CD4-positive, alpha-beta memory T cell (primary cell): ENCODE data around the gene RNU6-9. TPM values are rescaled to one million over a fixed set of nuclear protein-coding genes. Genes with fewer than 3 reads are reported as not detected.
A peak's percentile ranks its signal among the peaks of the same experiment; 100 is the strongest.

Source experiments
- CTCF ChIA-PET: fragments of 350-600 bp; sonication (Branson Sonifier 250); formaldehyde crosslinking; loops from one replicate; lab custom pipeline; 2021; ENCODE audit warnings: inconsistent platforms; ENCODE audit not compliant: partially characterized antibody; lab: Charles Lee
- POLR2A ChIA-PET: fragments of 350-600 bp; sonication (Branson Sonifier 250); formaldehyde crosslinking; loops from one replicate; lab custom pipeline; 2021; ENCODE audit not compliant: partially characterized antibody; lab: Charles Lee
- DNase-seq, 5 donors: peaks; one replicate each; pipeline versions ENCODE4 v3.0.0 to v3.0.0-alpha.2; 2020 to 2022; ENCODE audit warnings: mixed read lengths in 1 of 5
- H3K27ac ChIP-seq: one replicate; pipeline ENCODE4 v1.7.0; 2013; ENCODE audit warnings: low read depth, low read length
- H3K27me3 ChIP-seq: 2 replicates; pipeline ENCODE4 v1.7.0; 2013; ENCODE audit warnings: mild to moderate bottlenecking, low read length, moderate library complexity; ENCODE audit not compliant: insufficient read depth
- H3K36me3 ChIP-seq: 2 replicates; pipeline ENCODE4 v1.7.0; 2013; ENCODE audit warnings: mild to moderate bottlenecking, low read length, moderate library complexity; ENCODE audit not compliant: insufficient read depth
- H3K4me1 ChIP-seq: 2 replicates; pipeline ENCODE4 v1.7.0; 2013; ENCODE audit warnings: mild to moderate bottlenecking, low read length, moderate library complexity; ENCODE audit not compliant: insufficient read depth
- H3K4me3 ChIP-seq, 2 donors: one replicate each; pipeline ENCODE4 v1.7.0; 2013; ENCODE audit warnings: low read length in 2 of 2, mild to moderate bottlenecking in 1 of 2
- H3K9me3 ChIP-seq, 2 donors: one replicate each; pipeline ENCODE4 v1.7.0; 2013; ENCODE audit warnings: low read length in 2 of 2, control low read depth in 1 of 2; ENCODE audit not compliant: control insufficient read depth in 1 of 2
- H3K27ac Mint-ChIP-seq, 7 donors: one replicate each; pipeline ENCODE4 v1.8.0; 2020 to 2021; ENCODE audit warnings: mixed read lengths in 7 of 7, mild to moderate bottlenecking in 6 of 7, inconsistent platforms in 3 of 7, moderate library complexity in 3 of 7
- H3K27me3 Mint-ChIP-seq, 2 donors: one replicate each; pipeline ENCODE4 v1.8.0; 2020 to 2021; ENCODE audit warnings: mixed read lengths in 2 of 2
- H3K36me3 Mint-ChIP-seq, 2 donors: one replicate each; pipeline ENCODE4 v1.8.0; 2020 to 2021; ENCODE audit warnings: mixed read lengths in 2 of 2, inconsistent platforms in 1 of 2, mild to moderate bottlenecking in 1 of 2
- H3K4me1 Mint-ChIP-seq, 4 donors: one replicate each; pipeline ENCODE4 v1.8.0; 2020 to 2021; ENCODE audit warnings: mixed read lengths in 4 of 4, mild to moderate bottlenecking in 1 of 4
- H3K4me3 Mint-ChIP-seq, 8 donors: one replicate each; pipeline ENCODE4 v1.8.0; 2020 to 2021; ENCODE audit warnings: mixed read lengths in 8 of 8, mild to moderate bottlenecking in 7 of 8, moderate library complexity in 6 of 8, inconsistent platforms in 3 of 8
- H3K9me3 Mint-ChIP-seq, 8 donors: one replicate each; pipeline ENCODE4 v1.8.0; 2020 to 2021; ENCODE audit warnings: mixed read lengths in 8 of 8, mild to moderate bottlenecking in 5 of 8, inconsistent platforms in 3 of 8, moderate library complexity in 1 of 8
- intact Hi-C: fragments of 100-400 bp; cut with micrococcal nuclease; formaldehyde crosslinking; loops from one replicate; pipeline ENCODE4 v1.15.1; 2023
- polyA plus RNA-seq, 2 donors: library from polyadenylated mRNA; unstranded; fragments of 300-500 nt; fragmentation: Illumina TruSeq; gene quantifications; one replicate each; pipeline ENCODE4 v1.2.3, GENCODE V29; 2021
- total RNA-seq, 2 experiments: library from RNA; stranded (reverse); gene quantifications; one replicate each; pipeline ENCODE4 v1.2.3, GENCODE V29; 2021

Gene RNU6-9
- total and polyA plus RNA-seq, 4 experiments from 2014 or later, result not detected

- H3K27ac Mint-ChIP-seq, result peak overlapping the region in 2 of 7 donors; percentile 42 to 79
Measured at GRCh38 chr19:918152-918437, 24.8 kb downstream of the RNU6-9 start.

GRCh38 chr19:918481-919198 is 25.4 kb downstream of the RNU6-9 start:
- Histone ChIP-seq H3K4me3 (no peak overlapping the region), H3K27ac (no peak overlapping the region), H3K9me3 (no peaks in the 10 kb centered on the region), H3K27me3 (no peaks in the 10 kb centered on the region), H3K4me1 (peaks cover 47% of the 10 kb centered on the region), H3K36me3 (no peaks in the 10 kb centered on the region)
- Mint-ChIP-seq H3K9me3 (peaks cover 0 to 5% (median 0%) of the 10 kb centered on the region in 8 donors), H3K4me3 (peak overlapping the region; percentile 29 to 69 (median 49)), H3K27ac (peak overlapping the region in 1 of 7 donors; percentile 79), H3K4me1 (peaks cover 11 to 30% (median 21%) of the 10 kb centered on the region in 4 donors), H3K27me3 (peaks cover 0 to 6% of the 10 kb centered on the region in 2 donors), H3K36me3 (peaks cover 0 to 3% of the 10 kb centered on the region in 2 donors)
- intact Hi-C loops, result no loop called here
- POLR2A ChIA-PET, result interaction anchor here (1.2 to 7.9 kb wide), 7 partner anchors 10 to 109 kb away, joined by 3 to 88 read pairs (median 36); partner anchors contain the start of genes MED16, RNU6-9 and WDR18
- DNase-seq, result no peak
- CTCF ChIA-PET, result interaction anchor here (0.5 to 8.2 kb wide), 7 partner anchors 10 to 276 kb away, joined by 3 to 119 read pairs (median 4); partner anchors contain the start of genes MED16, RNU6-9 and WDR18

More at GRCh38 chr19:918152-918437, 24.8 kb downstream of the RNU6-9 start:
- no peak overlapping the region for H3K27ac ChIP-seq
- H3K4me3 ChIP-seq, result no peak overlapping the region
- H3K4me3 Mint-ChIP-seq, result peak overlapping the region in 7 of 8 donors; percentile 69 to 91 (median 82)
- ChIA-PET POLR2A (interaction anchor here (1.7 to 7.9 kb wide), 5 partner anchors 9 to 65 kb away, joined by 5 to 88 read pairs (median 52); partner anchors contain the start of genes MED16, RNU6-9 and WDR18), CTCF (interaction anchor here (0.9 to 8.2 kb wide), 5 partner anchors 10 to 66 kb away, joined by 3 to 119 read pairs (median 3); partner anchors contain the start of genes MED16, RNU6-9 and WDR18)
- H3K4me1 ChIP-seq, result peaks cover 49% of the 10 kb centered on the region
- peaks cover 0 to 6% of the 10 kb centered on the region in 2 donors for H3K27me3 Mint-ChIP-seq
- no peaks in the 10 kb centered on the region for H3K9me3 ChIP-seq
- no peak for DNase-seq
- H3K27me3 ChIP-seq, result no peaks in the 10 kb centered on the region
- H3K36me3 ChIP-seq, result no peaks in the 10 kb centered on the region
- peaks cover 0 to 3% of the 10 kb centered on the region in 2 donors for H3K36me3 Mint-ChIP-seq
- intact Hi-C loops, result no loop called here
- peaks cover 11 to 33% (median 19%) of the 10 kb centered on the region in 4 donors for H3K4me1 Mint-ChIP-seq
- H3K9me3 Mint-ChIP-seq, result peaks cover 0 to 5% (median 0%) of the 10 kb centered on the region in 8 donors

- POLR2A ChIA-PET, result interaction anchor here (0.9 to 7.9 kb wide), 16 partner anchors 11 to 295 kb away, joined by 3 to 88 read pairs (median 5); partner anchors contain the start of genes MED16, RNU6-9 and WDR18
- Histone ChIP-seq H3K9me3 (no peaks in the 10 kb centered on the region), H3K27ac (peak overlapping the region; percentile 31), H3K27me3 (no peaks in the 10 kb centered on the region), H3K36me3 (no peaks in the 10 kb centered on the region), H3K4me1 (peaks cover 45% of the 10 kb centered on the region), H3K4me3 (peak overlapping the region in 1 of 2 donors; percentile 51)
- intact Hi-C loops, result loop anchor here (5.0 to 10.0 kb wide), 2 partner anchors 175 to 273 kb away; partner anchors contain the start of gene POLR2E
- peak in 4 of 5 donors; percentile 51 to 64 (median 54) for DNase-seq
- Mint-ChIP-seq H3K4me1 (peaks cover 9 to 31% (median 22%) of the 10 kb centered on the region in 4 donors), H3K27me3 (peaks cover 0 to 6% of the 10 kb centered on the region in 2 donors), H3K36me3 (peaks cover 0 to 3% of the 10 kb centered on the region in 2 donors), H3K27ac (peak overlapping the region in 1 of 7 donors; percentile 96), H3K4me3 (peak overlapping the region; percentile 35 to 78 (median 50)), H3K9me3 (peaks cover 0 to 5% (median 0%) of the 10 kb centered on the region in 8 donors)
- CTCF ChIA-PET, result interaction anchor here (0.5 to 8.2 kb wide), 7 partner anchors 11 to 275 kb away, joined by 3 to 119 read pairs (median 7); partner anchors contain the start of gene WDR18
Measured at GRCh38 chr19:919199-920050, 26.1 kb downstream of the RNU6-9 start.

GRCh38 chr19:920051-920864 is 27.0 kb downstream of the RNU6-9 start:
- peak; percentile 72 to 77 (median 74) for DNase-seq
- H3K9me3 Mint-ChIP-seq, result peaks cover 0 to 5% (median 0%) of the 10 kb centered on the region in 8 donors
- Histone ChIP-seq H3K4me3 (peak overlapping the region in 1 of 2 donors; percentile 51), H3K36me3 (no peaks in the 10 kb centered on the region), H3K27ac (peak overlapping the region; percentile 31), H3K4me1 (peaks cover 48% of the 10 kb centered on the region), H3K27me3 (no peaks in the 10 kb centered on the region), H3K9me3 (no peaks in the 10 kb centered on the region)
- peaks cover 0 to 4% of the 10 kb centered on the region in 2 donors for H3K27me3 Mint-ChIP-seq
- H3K27ac Mint-ChIP-seq, result peak overlapping the region; percentile 30 to 96 (median 76)
- peak overlapping the region; percentile 72 to 96 (median 79) for H3K4me3 Mint-ChIP-seq
- intact Hi-C loops, result loop anchor here (5.0 to 10.0 kb wide), 2 partner anchors 175 to 272 kb away; partner anchors contain the start of gene POLR2E
- peaks cover 9 to 26% (median 18%) of the 10 kb centered on the region in 4 donors for H3K4me1 Mint-ChIP-seq
- CTCF ChIA-PET, result interaction anchor here (0.7 to 8.2 kb wide), 7 partner anchors 11 to 63 kb away, joined by 3 to 119 read pairs (median 7); partner anchors contain the start of genes MED16, RNU6-9 and WDR18
- POLR2A ChIA-PET, result interaction anchor here (0.9 to 7.9 kb wide), 15 partner anchors 11 to 294 kb away, joined by 3 to 88 read pairs (median 5); partner anchors contain the start of genes MED16, RNU6-9 and WDR18
- peaks cover 0 to 3% of the 10 kb centered on the region in 2 donors for H3K36me3 Mint-ChIP-seq

GRCh38 chr19:924553-925086 is 31.3 kb downstream of the RNU6-9 start:
- ChIA-PET POLR2A (interaction anchor here (0.6 to 7.9 kb wide), 8 partner anchors 12 to 163 kb away, joined by 3 to 88 read pairs (median 6); partner anchors contain the start of genes ARHGAP45, MED16, RNU6-9 and WDR18), CTCF (interaction anchor here (1.1 to 8.2 kb wide), 5 partner anchors 13 to 155 kb away, joined by 5 to 119 read pairs (median 43); partner anchors contain the start of gene WDR18)
- Mint-ChIP-seq H3K4me1 (peaks cover 9 to 23% (median 15%) of the 10 kb centered on the region in 4 donors), H3K27ac (peak overlapping the region in 3 of 7 donors; percentile 22 to 71 (median 37)), H3K9me3 (peaks cover 0 to 5% (median 0%) of the 10 kb centered on the region in 8 donors), H3K36me3 (peaks cover 0 to 2% of the 10 kb centered on the region in 2 donors), H3K27me3 (peaks cover 0 to 2% of the 10 kb centered on the region in 2 donors), H3K4me3 (peak overlapping the region; percentile 61 to 87 (median 80))
- no peak for DNase-seq
- Histone ChIP-seq H3K27me3 (no peaks in the 10 kb centered on the region), H3K4me3 (peak overlapping the region; percentile 47 to 91), H3K27ac (peak overlapping the region; percentile 64), H3K4me1 (peaks cover 28% of the 10 kb centered on the region), H3K9me3 (no peaks in the 10 kb centered on the region), H3K36me3 (no peaks in the 10 kb centered on the region)
- intact Hi-C loops, result loop anchor here (1.0 to 10.0 kb wide), 6 partner anchors 16 to 317 kb away; partner anchors contain the start of genes ATP5F1D, POLR2E and WDR18
